ENCODE data around the gene RANBP3.

DNA sequence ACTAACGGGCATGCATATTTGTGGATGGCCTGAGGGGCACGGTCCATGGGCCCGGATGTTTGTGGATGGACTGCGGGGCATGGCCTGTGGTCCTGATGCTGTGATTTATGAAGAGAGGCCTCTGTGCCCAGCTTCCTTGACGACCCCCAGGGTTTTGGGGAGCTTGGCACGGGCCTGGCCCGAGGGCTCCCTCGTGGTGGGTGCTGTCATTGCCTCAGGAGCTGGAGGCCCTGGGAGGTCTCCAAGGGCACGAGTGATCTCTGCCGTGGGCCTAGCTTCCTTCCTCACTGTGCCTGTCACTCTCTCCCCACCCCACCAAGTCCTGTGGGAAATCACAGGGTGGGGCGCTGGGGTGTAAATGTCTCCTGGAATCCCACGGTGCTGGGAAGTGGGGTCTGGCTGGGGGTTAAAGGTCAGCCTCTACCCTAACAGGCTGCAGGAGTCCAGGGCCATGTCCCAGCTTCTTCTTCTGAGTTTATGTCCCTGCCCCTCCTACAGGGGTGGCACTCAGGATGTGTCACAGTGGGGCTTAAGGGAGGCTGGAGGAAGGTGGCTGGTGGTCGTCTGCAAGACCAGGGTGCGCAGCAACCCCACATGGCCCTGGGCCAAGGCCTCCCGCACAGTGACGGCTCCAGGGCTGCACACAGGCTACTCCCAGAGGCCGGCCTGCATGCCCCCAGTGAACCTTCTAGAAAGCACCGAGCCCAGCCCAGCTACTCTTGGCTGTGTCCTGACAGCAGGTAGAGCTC lies 27.6 kb upstream of the RANBP3 start:
- TF ChIP-seq, protein P1, sequence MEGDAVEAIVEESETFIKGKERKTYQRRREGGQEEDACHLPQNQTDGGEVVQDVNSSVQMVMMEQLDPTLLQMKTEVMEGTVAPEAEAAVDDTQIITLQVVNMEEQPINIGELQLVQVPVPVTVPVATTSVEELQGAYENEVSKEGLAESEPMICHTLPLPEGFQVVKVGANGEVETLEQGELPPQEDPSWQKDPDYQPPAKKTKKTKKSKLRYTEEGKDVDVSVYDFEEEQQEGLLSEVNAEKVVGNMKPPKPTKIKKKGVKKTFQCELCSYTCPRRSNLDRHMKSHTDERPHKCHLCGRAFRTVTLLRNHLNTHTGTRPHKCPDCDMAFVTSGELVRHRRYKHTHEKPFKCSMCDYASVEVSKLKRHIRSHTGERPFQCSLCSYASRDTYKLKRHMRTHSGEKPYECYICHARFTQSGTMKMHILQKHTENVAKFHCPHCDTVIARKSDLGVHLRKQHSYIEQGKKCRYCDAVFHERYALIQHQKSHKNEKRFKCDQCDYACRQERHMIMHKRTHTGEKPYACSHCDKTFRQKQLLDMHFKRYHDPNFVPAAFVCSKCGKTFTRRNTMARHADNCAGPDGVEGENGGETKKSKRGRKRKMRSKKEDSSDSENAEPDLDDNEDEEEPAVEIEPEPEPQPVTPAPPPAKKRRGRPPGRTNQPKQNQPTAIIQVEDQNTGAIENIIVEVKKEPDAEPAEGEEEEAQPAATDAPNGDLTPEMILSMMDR (IDR thresholded peaks at IDR 0.05) = no peak
- TF ChIP-seq EP300 (IDR thresholded peaks at IDR 0.05) = no peak
- no peak for TF ChIP-seq POLR2AphosphoS5 (IDR thresholded peaks at IDR 0.05)
- no peak for TF ChIP-seq POLR2A (IDR thresholded peaks at IDR 0.05)
